ENCODE results near the gene TUG1.

Gene TUG1

DNA sequence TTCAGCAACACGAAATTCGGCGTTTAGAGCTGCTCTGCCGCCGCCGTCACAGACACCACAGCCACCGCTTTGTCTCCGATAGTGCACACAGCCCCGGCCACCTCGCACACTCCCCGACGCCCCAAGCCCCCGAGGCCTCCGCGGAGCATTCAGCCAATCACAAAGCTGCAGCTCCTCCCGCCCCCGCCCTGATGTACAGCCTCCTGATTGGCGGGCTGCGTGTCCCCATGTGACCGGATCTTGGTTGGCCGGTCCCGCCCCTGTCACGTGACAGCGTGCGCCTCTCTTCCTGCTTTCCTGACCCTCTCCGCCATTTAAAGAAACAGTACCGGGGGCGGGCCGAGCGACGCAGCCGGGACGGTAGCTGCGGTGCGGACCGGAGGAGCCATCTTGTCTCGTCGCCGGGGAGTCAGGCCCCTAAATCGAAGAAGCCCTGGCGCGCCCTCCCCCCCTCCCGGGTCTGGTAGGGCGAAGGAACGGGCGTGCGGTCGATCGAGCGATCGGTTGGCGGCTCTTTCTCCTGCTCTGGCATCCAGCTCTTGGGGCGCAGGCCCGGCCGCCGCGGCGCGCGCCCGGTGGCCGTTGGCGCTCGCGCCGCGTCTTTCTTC lies at the start of gene TUG1:
Gene TUG1, plus strand, starts transcription at position 342 of the 608 bp plus-strand sequence.
- peak; percentile 83 to 99 (median 97) for DNase-seq

DNA sequence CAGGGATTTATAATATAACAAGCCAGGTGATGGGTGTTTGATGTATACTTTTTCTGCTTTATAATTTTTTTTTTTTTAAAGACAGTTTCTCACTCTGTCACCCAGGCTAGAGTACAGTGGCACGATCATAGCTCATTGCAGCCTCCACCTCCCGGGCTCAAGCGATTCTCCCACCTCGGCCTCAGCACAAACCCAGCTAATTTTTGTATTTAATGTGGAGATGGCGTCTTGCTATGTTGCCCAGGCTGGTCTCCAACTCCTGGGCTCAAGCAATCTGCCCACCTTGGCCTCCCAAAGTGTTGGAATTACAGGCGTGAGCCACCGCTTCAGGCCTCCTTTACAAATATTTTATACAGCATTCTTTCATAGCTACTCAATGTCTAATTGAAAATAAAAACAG lies 49.1 kb upstream of the TUG1 start:
- no peak for DNase-seq

DNA sequence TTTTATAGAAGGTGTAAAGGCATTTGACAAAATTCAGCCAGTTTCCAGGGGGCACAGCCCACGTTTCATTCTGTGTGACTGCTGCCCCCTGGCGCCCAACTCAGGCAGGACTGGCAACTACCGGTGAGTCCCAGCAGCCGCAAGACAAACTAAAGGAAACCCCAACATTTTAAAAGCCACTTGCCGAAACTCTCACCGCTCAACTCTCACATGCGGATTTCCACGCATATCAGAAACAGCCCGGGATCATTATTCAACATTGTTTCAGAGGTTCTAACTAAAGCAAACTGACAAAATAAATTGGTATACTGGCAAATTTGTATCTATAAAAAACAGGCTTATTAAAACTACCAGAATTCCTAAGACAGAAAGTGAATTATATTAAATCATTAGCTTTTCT lies 48.7 kb upstream of the TUG1 start:
- DNase-seq: peak in 55 of 58 donors; percentile 8 to 90 (median 55)

- no peak for DNase-seq
Measured at GRCh38 chr22:30921108-30921507, 48.0 kb upstream of the TUG1 start.

DNA sequence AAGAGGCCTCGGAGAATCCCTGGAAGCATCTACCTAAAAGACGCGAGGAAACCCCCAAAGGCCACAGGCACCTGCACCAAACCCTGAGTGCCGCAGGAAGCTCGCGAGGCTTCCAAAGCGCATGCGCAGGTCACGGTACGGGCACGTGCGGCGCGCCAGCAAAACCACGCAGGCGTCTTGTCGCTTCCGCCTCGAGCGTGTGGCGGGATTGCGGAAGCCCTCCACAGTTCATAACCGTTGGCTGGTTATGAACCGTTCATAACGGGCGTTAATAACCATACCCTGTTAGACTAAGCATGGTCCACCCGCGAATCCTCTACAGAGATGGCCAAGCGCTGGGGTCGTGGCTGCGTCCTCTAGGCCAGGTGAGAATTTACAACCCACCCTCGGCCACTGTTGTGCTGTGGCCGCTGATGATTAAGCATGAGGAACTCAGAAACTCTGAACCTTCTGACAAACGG lies 46.9 kb upstream of the TUG1 start:
- peak in 33 of 58 donors; percentile 4 to 51 (median 18) for DNase-seq

- no peak for DNase-seq
Measured at GRCh38 chr22:30923168-30923900, 45.7 kb upstream of the TUG1 start.

GRCh38 chr22:30925667-30926066 lies 43.4 kb upstream of the TUG1 start:
- DNase-seq: no peak

DNA sequence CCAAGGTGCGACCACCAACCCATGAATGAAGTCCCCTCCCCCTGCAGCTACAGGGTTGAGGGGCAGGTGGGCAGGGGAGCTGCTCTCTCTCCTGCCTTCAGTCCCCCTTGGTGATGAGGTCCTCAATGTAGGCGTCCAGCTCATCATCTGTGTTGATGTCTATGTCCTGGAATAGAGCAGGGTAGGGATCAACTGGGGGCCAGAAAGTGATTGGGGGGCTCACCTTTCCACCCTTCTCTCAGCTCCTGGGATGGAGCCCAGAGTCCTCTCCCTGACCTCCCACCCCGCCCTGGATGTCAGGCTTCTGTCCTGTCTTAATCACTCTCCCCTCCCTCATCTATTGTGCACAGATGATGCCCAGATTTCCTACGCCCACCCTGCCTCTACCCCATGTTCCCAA lies 42.4 kb upstream of the TUG1 start:
- DNase-seq: no peak

DNA sequence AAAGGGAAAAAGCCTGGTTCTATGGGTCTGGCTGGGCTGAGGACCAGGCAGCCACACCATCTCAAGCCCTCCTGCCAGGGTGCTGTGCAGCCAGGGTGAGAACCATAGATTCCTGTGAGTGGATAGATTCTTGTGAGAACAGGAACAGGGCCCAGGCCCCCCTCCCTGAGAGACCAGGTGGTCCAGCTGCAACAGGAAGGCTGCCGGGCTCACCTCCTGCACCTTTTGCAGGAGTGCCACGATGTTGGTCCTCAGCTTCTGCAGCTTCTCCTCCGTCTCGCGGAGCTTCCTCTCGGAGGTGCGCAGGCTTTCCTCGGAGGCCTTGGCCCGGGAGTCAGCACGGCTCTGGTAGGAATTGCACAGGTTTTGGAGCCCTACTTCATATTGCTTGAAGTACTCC lies 41.3 kb upstream of the TUG1 start:
- DNase-seq: no peak

DNA sequence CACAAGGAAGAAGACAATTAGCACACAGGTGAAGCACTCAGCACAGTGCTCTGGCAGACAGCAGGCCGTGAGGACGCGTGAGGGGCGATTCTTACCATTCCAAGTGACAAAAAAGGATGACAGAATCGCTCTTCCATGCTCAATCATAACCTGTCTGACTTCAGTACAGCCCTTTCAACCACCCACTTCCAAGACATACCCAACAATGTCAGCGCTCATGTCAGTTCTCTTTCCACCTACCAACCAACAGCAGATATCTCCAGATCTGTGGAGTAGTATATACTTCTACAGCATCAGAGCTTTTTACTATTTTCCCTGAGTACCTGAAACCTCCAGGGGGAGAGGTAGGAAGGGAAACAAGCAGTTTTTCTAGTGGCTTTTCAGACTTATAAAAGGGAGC lies 40.7 kb upstream of the TUG1 start:
- no peak for DNase-seq

DNA sequence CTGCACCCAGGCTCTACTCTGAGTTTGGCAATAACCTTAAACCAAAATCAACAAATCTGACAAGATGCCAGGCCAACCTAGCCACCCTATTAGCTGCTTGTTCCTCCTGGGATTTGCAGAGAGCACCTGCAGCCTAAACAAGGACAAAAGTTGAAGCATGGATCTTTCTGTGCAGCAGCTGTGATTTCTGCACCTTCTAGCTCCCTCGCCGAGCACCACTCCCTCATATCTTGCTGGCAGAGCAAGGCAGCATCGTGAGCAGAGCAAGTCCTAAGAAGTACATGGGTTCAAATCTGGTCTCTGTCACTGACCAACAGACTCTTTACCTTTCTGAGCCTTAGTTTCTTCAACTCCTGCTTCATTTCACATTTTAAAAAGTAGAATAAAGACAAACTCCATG lies 38.8 kb upstream of the TUG1 start:
- no peak for DNase-seq

DNA sequence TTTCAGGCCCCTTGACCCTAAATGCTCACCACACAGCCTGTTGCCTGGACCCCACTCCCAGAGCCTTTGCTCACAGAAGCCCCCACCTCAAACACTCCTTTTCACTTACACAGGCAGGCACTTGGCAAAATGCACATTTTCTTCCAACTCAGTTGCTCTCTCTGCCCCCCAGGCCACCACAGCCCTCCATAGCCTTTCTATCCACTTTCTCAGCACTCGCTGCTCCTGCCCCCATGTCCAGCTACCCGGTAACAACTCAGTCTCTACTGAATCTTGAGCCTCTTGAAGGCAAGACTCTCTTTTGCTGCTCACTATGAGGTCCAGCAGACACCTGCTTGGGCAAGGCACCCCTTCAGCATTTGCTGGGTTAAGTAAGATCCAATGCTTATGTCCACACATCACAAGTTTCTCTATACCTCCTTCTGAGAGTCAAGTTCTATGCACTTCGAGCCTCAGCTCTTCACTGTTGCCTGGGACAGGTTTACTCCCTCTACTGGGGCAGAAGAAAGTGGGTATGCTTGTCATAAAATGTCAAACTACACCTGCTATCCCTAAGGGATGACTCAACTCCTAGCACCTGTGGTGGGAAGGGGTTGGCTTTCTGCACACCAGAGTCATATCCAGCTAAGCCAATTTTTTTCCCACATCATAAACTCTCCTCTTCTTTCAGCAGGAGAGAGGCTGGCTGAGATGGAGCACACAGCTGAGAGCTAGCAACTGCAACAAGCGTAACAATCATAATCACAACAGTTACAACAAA lies 37.3 kb upstream of the TUG1 start:
- DNase-seq: no peak

DNA sequence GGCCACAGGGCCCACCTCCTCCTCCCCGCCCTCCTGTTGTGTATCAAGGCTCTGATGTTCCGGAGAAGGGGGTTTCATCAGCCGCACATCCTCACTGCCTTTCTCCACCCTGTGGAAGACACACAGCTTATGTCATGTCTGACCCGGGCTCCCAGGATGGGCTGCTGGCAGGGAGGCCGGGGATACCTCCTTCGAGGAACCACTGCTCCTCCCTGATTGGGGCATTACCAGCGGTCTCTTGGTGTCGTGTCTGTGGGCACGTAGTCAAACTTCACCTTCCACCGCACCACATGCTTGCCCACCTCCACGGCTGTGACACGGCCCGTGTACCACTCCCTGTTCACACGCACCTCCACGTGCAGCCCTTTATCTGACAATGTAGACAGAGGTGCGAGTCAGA lies 36.4 kb upstream of the TUG1 start:
- DNase-seq: no peak

DNA sequence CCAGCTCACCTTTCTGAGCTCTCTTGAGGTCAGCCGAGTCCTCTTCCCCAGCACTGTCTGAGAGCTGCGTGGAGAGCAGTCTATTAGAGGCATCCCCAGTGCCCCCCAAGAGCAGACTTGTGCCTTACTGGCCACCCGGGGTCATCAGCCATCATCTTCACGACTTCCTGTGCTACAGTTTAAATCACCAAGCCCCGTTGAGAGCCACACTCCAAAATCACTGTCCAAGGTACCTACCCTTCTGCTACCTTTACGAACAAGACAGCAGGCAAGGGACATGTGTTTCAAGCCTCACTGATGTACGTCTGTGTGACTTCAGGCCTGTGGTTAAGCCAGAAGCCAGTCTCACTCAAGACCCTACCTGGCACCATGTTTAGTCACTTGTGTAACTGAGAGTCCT lies 35.6 kb upstream of the TUG1 start:
- no peak for DNase-seq

GRCh38 chr22:30934053-30934452 lies 35.0 kb upstream of the TUG1 start:
- DNase-seq: no peak

- no peak for DNase-seq
Measured at GRCh38 chr22:30940685-30941362, 28.2 kb upstream of the TUG1 start.

- no peak for DNase-seq
Measured at GRCh38 chr22:30941363-30941740, 27.7 kb upstream of the TUG1 start.

DNA sequence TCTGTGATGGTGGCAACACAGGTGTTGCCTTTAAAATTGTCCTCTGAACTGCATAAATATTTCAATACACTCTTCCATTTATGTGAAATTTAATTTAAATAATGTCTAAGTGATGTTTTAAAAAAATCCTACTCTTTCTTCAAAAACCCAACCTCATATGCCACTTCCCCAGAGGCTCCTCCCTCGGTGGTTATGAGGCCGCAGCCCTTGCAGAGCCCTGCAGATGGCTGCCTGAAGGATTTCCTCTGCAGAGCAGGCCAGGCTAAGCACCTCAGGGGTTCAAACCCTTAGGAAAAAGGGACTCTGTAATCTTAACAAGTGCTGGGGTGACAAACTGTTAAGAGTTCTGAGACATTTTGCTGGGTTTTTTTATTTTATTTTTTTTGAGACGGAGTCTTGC lies 25.7 kb upstream of the TUG1 start:
- no peak for DNase-seq

GRCh38 chr22:30944986-30945385 lies 24.1 kb upstream of the TUG1 start:
- no peak for DNase-seq

DNA sequence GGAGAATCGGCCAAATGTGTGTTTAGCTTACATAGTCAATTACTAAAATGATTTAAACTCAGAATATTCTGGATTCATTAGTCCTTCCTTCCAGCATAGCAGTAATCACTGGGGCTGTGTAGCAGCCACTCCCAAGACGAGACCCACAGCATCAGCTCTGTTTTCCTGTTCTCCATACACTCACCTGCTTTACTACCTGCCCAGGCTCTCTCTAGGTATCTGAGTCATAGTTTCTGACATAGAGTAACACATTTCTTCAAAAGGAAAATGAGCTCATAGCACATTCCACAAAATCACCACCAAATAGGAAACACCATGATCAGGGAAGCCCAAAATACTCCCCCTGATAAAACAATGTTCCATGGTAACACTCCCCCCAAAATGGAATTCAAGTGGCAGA lies 23.4 kb upstream of the TUG1 start:
- no peak for DNase-seq

DNA sequence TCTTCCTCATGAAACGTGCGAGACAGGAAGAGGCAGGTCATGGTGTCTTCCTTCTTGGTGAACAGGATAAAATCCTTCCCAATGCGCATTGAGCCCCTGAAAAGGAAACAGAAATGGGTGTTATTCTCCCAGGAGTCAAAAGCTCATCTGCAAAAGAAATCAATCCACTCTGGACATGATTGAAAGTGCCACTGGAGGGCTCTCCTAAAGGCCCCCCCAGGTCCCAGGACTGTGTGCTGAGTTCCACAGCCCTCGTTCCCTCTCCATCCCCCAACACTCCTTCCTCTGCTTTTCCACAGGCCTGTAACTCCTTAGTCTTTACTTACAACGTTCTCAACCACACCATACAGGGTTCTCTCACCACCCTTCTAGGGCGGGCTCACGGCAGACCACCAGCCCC lies 22.7 kb upstream of the TUG1 start:
- DNase-seq: no peak
